ENCODE data around the gene WDR20.

WDR20 gene

DNA sequence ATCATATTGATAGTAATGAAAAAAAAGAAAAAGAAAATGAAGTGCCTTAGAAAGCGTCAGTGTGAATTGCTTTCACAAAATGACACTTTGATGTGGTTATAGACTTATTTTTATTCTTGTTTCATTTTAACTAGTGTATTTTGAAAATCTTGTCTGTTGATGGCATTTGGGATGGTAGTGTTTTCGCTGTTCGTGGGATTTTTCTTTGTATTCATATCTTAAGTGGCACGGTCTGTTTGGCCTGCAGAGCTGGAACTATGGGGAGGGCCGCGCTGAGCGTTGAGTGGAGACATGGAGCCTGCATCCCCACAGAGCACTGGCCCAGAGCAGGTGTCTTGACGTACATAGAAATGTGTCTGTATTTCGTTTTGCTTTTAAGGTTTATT is 61.6 kb downstream of the WDR20 start:
- no peak for DNase-seq

- no peak for DNase-seq
Observed at GRCh38 chr14:102201776-102202175, 62.1 kb downstream of the WDR20 start.

- no peak for DNase-seq
Observed at GRCh38 chr14:102202944-102203343, 63.2 kb downstream of the WDR20 start.

DNA sequence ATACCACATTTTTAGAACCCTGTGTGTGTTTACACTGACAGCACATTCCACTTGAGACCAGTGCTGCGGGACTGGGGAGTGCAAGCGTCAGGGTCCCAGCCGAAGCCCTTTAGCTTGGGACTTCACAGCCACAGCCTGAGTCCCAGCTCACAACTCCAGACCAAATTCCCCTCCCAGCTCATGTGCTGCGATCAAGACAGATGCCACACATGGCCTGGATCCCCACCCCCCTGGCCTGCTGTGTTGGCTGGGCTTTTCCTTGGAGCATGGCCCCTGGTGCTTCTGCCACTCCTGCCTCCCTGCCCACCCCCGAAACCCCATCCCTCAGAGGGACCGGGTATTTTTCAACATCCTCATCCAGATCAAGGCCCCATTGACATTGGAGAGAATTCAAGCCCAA is 63.7 kb downstream of the WDR20 start:
- DNase-seq: no peak

DNA sequence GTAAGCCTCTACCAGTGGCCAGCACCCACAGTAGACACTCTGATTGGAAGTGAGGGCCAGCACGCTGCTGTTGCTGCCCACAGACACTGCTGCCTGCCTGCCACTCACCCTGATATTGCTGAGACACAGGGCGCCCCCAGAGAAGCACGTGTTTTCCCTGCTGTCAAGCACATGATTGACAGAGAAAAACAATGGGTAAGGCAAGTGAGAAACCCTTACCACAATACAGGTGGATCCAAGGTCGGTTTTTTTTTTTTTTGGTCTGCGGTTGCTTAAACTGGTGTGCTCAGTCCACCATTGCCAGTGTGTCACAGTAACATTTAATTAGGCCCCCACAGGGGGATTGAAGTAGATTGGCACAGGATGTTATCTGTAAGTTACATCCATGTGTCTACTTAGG is 65.9 kb downstream of the WDR20 start:
- no peak for DNase-seq

GRCh38 chr14:102206918-102207317 is 67.2 kb downstream of the WDR20 start:
- no peak for DNase-seq

DNA sequence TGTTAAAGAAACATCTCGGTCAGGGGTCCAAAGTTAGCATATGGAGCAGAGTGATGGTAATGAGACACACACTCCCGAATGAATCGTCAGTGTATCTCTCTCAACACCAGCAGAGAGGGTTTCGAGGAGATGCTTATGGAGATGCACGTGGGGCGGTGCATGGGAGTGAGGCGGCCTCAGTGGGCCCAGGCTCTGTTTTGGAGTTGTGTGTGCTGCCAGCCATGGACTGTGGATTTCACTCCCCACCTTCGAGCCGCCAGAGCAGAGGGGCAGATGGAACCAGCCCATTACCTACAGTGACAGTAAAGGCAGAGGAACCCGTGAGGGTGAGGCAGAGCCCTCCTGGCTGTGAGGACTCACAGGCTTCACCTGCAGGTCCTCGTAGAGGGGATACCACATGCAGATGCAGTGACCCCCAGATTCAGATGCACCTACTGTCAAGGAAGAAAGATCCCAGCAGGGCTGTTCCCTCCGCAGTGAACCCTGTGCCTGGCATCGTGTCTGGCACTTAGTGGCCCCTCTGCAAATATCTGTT is 68.2 kb downstream of the WDR20 start:
- no peak for DNase-seq

- DNase-seq: no peak
Observed at GRCh38 chr14:102208741-102209140, 69.0 kb downstream of the WDR20 start.

DNA sequence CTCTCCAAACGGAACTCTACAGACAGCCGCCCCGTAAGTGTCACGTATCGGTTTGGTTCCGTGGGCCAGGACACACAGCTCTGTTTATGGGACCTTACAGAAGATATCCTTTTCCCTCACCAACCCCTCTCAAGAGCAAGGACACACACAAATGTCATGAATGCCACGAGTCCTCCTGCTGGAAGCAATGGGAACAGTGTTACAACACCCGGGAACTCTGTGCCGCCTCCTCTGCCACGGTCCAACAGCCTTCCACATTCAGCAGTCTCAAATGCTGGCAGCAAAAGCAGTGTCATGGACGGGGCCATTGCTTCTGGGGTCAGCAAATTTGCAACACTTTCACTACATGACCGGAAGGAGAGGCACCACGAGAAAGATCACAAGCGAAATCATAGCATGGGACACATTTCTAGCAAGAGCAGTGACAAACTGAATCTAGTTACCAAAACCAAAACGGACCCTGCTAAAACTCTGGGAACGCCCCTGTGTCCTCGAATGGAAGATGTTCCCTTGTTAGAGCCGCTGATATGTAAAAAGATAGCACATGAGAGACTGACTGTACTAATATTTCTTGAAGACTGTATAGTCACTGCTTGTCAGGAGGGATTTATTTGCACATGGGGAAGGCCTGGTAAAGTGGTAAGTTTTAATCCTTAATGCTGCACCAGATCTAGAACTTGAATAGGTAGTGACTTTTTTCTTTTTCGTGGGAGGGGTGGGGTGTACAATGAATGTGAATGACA is 69.7 kb downstream of the WDR20 start:
- DNase-seq: no peak

- no peak for DNase-seq
Observed at GRCh38 chr14:102210421-102211042, 70.8 kb downstream of the WDR20 start.

DNA sequence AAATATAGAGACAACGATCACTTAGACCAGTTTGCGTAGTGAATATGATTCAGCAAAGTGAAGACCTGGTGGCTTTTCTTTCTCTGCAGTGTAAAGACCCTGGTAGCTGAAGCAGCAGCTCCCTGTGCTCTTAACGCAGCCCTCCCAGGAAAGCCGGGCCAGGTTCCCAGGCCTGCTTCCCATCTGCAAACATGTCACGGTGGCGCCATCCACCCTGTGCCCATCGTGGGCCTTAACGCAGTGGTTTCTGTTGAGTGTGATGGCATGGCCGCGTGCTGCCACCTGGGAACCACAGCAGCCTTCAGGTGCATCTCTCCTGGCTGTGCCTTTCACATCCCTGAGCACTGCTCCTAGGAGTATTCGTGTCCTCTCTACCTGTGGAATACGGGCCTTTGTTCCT is 71.5 kb downstream of the WDR20 start:
- DNase-seq: no peak

DNA sequence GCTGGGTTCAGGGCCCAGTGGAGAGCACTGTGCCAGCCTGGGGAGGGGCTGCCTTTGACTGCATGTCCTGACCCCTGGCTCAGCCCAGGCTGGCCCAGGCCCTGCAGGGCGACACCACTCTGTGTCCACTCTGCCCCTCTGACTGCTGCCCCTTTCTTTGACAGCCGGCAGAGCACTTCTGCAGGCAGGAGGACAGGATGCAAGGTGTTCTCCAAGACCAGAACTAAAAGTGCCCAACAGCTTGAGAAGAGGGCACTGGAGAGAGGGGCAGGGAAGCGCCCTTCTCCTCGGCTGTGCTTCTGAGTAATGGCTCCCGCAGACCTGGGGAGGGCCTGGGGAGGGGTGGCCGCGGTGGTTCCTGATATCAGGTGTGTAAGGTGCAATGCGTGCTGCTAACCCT is 72.7 kb downstream of the WDR20 start:
- DNase-seq: no peak

GRCh38 chr14:102212845-102213244 is 73.1 kb downstream of the WDR20 start:
- no peak for DNase-seq

GRCh38 chr14:102213470-102213869 is 73.8 kb downstream of the WDR20 start:
- DNase-seq: no peak

DNA sequence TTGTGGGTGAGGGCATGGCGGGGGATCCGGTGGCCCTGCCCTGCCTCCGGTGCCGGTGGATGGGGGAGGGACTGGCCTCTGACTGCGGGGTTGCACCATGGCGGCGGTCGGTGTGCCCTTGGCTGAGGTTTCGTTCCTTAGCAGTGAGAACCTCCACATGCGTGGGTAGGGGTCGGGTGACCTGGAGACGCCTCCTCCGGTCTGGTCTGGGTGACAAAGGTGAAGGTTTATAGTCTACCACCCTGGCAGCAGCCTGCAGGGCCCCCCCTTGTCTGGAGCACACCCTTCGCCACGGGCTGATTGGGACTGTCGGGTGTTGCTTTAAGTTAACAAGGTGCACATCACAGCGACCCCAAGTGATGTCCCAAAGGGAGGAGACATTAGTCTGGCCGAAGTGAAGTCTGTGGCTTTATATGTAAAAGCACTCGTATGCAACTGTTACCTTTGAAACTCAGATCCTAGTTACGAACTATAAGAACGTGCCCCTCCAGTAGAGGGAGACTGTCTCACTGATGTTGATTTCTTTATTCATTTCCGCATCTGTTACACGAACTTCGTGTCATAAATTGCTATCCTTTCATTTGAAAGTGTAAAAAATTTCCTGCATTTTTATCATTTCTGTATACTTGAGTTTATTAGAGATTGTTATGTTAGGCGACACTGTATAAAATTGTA is 74.4 kb downstream of the WDR20 start:
- no peak for DNase-seq

- no peak for DNase-seq
Observed at GRCh38 chr14:102215071-102215470, 75.4 kb downstream of the WDR20 start.

DNA sequence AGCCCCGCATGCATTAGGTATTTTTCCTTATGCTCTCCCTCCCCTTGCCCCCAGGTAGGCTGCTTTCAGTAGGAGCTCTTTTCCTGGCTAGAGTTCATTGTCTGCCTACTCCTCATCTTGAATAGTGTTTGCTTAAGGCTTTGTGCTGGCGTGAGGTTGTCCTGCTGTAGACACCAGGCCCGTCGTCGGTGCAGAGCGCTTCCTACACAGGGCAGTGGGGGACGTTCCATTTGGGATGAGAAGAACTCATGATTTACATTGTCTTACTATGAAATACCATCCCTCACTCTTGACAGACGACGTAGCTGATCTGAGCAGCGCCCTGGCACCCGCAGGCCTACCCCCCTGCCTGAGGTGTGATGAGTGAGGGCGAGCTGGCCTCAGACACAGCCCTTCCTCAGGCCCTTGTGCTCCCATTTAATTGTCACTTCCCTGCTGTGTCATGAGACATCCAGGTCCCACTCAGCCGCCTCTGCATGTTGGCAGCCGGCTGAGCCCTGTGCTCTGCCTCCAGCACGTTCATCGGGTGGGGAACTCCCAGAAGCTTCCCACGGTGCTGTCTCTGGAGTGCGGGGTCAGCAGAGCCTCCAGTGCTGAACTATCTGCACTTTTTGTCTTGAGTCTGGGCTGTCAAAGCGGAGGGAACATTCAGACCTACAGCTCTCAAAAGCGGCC is 76.0 kb downstream of the WDR20 start:
- no peak for DNase-seq

GRCh38 chr14:102217399-102217798 is 77.7 kb downstream of the WDR20 start:
- DNase-seq: no peak

- no peak for DNase-seq
Observed at GRCh38 chr14:102217987-102218421, 78.3 kb downstream of the WDR20 start.

- DNase-seq: no peak
Observed at GRCh38 chr14:102218688-102219087, 79.0 kb downstream of the WDR20 start.

- no peak for DNase-seq
Observed at GRCh38 chr14:102219316-102219715, 79.6 kb downstream of the WDR20 start.

- DNase-seq: no peak
Observed at GRCh38 chr14:102220031-102220430, 80.3 kb downstream of the WDR20 start.

- DNase-seq: no peak
Observed at GRCh38 chr14:102221026-102221425, 81.3 kb downstream of the WDR20 start.
